ENCODE results near the gene CYP4B1.

DNA sequence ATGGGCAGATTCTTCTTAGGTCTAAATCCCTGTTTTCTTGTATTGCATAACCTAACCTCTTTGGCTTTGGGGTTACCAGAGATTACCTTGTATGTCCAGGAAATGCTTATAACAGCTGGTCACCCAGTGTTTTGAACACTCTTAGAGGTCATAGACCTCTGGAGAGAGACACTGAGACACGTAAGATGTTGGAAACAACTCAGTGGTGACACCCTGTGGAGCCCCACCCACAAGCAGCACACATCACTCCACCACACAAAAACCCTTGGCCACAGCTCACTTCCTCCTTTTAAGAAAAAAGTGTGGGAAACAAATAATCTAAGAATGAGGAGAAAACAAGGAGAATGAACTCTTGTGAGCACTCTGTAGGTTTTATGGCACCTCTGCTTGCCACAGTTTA, 26.3 kb upstream of the CYP4B1 start:
- TF ChIP-seq EZH2 (IDR thresholded peaks at IDR 0.05) (no peak), POLR2AphosphoS5 (IDR thresholded peaks at IDR 0.05; ENCODE audit: borderline replicate concordance, low read depth, low read length) (no peak), FOXP2 (optimal IDR thresholded peaks at IDR 0.05; ENCODE audit: control extremely low read depth, extremely low read length, insufficient read depth) (no peak)

Data from SK-N-MC (cell line).